ENCODE data around the gene KIAA1328.

Gene KIAA1328

GRCh38 chr18:37218022-37218590 lies 389.2 kb downstream of the KIAA1328 start:
- no peak for DNase-seq (ENCODE audit: low read depth)

- no peak for DNase-seq (ENCODE audit: low read depth)
These were observed 390.3 kb downstream of the KIAA1328 start for GRCh38 chr18:37219257-37219656.

- DNase-seq (ENCODE audit: low read depth) = no peak
These were observed 393.5 kb downstream of the KIAA1328 start for GRCh38 chr18:37222354-37222998.

GRCh38 chr18:37222999-37223378 lies 394.1 kb downstream of the KIAA1328 start:
- no peak for DNase-seq (ENCODE audit: low read depth)

- DNase-seq (ENCODE audit: low read depth) = no peak
These were observed 396.4 kb downstream of the KIAA1328 start for GRCh38 chr18:37225279-37225678.

- DNase-seq (ENCODE audit: low read depth) = peak; percentile 9
These were observed 401.8 kb downstream of the KIAA1328 start for GRCh38 chr18:37230768-37231167.

- no peak for DNase-seq (ENCODE audit: low read depth)
These were observed 402.3 kb downstream of the KIAA1328 start for GRCh38 chr18:37231251-37231650.

- DNase-seq (ENCODE audit: low read depth) = no peak
These were observed 406.7 kb downstream of the KIAA1328 start for GRCh38 chr18:37235583-37235982.

- no peak for DNase-seq (ENCODE audit: low read depth)
These were observed 409.6 kb downstream of the KIAA1328 start for GRCh38 chr18:37238282-37239108.

GRCh38 chr18:37242091-37242490 lies 413.2 kb downstream of the KIAA1328 start:
- no peak for DNase-seq (ENCODE audit: low read depth)

- no peak for DNase-seq (ENCODE audit: low read depth)
These were observed 414.1 kb downstream of the KIAA1328 start for GRCh38 chr18:37242826-37243560.

GRCh38 chr18:37243741-37244140 lies 414.8 kb downstream of the KIAA1328 start:
- DNase-seq (ENCODE audit: low read depth) = no peak

- DNase-seq (ENCODE audit: low read depth) = no peak
These were observed 415.7 kb downstream of the KIAA1328 start for GRCh38 chr18:37244618-37245017.

GRCh38 chr18:37246779-37247340 lies 417.9 kb downstream of the KIAA1328 start:
- DNase-seq (ENCODE audit: low read depth) = no peak

- no peak for DNase-seq (ENCODE audit: low read depth)
These were observed 418.7 kb downstream of the KIAA1328 start for GRCh38 chr18:37247497-37248161.

- no peak for DNase-seq (ENCODE audit: low read depth)
These were observed 419.4 kb downstream of the KIAA1328 start for GRCh38 chr18:37248281-37248680.

- DNase-seq (ENCODE audit: low read depth) = no peak
These were observed 420.4 kb downstream of the KIAA1328 start for GRCh38 chr18:37249171-37249886.

- no peak for DNase-seq (ENCODE audit: low read depth)
These were observed 421.1 kb downstream of the KIAA1328 start for GRCh38 chr18:37249895-37250618.

GRCh38 chr18:37251679-37252078 lies 422.8 kb downstream of the KIAA1328 start:
- no peak for DNase-seq (ENCODE audit: low read depth)

GRCh38 chr18:37252342-37252741 lies 423.4 kb downstream of the KIAA1328 start:
- DNase-seq (ENCODE audit: low read depth) = no peak
